ENCODE results near the gene FGD6.
A peak's percentile ranks its signal among the peaks of the same experiment; 100 is the strongest.
"Not testable (repeated sequence)": the region's sequence is repeated elsewhere in the genome, so short reads cannot be mapped to it uniquely, and the experiment has no call there.

FGD6 gene

GRCh38 chr12:95118138-95118787 is 99.0 kb downstream of the FGD6 start:
- peak; percentile 90 for DNase-seq

DNA sequence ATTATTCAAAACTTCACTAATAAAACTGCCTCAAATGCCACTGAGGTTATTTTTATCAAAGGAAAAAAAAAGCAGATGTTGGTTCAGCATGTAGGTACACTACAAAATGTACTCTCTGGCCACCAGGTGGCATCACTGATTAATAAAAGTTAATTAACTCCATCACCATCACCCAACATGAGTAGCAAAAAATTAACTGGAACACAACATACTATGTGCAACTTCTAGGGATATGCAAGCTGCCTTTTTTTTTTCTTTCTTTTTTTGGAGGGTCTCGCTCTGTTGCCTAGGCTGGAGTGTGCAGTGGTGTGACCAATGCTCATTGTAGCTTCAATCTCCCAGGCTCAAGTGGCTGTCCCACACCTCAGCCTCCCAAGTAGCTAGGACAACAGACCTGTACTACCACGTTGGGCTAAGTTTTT is 100.1 kb downstream of the FGD6 start:
- peak; percentile 95 for DNase-seq

DNA sequence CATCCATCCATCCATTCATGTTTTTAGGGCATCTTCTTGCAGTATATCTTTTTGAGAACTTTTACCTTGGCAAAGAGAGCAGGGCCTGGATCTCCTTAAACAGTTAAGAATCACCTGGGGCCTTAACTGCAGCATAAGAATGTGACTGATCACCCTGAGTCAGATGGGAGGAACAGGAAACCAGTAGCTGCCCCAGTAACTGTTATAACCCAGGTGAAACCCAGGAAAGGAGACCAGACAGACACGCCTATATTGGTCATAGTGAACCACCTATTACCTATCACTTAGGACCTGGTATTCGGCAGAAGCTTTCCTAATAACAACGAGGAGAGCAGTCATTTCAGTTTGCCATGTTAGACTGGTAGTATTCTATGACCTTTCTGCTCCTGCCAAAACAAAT is 100.5 kb downstream of the FGD6 start:
- peak; percentile 95 for DNase-seq

DNA sequence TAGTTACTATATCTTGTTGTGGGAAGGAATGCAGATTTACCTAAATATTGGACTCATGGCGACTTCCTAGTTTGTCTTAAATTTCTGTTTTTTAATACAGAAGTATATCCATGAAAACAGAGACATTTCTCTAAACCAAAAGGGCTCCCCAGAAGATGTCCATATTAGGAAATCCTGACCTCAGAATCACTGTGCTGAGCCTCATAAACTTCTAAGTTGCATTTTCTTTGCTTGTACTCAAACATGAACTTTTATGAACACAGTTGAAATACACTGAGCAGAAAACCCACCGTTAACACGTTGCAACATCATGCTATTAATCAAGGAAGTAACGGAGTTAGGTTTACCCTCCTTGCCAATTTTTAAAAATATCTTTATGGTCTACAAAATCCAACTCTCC is 100.9 kb downstream of the FGD6 start:
- DNase-seq = no peak

DNA sequence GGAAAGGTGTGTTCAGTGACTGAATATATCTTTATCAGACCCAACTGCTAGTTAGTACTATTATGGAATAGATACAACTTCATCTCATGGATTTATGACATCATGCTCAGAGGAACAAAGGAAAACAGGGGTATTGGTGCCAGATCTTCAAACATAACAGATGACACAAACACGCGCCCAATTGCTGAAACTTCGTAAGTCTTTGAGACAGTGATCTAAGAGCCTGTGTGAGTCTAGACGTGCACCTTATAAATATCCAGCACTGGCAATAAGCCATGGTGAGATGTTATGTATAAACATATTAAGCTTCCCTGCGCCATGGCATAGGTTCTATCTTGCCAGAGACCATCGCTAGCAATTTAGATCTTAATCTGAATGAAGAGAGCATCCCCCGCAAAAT is 101.6 kb downstream of the FGD6 start:
- no peak for DNase-seq

GRCh38 chr12:95114766-95115405 is 102.4 kb downstream of the FGD6 start:
- no peak for DNase-seq

GRCh38 chr12:95107362-95107761 is 109.9 kb downstream of the FGD6 start:
- DNase-seq = no peak

DNA sequence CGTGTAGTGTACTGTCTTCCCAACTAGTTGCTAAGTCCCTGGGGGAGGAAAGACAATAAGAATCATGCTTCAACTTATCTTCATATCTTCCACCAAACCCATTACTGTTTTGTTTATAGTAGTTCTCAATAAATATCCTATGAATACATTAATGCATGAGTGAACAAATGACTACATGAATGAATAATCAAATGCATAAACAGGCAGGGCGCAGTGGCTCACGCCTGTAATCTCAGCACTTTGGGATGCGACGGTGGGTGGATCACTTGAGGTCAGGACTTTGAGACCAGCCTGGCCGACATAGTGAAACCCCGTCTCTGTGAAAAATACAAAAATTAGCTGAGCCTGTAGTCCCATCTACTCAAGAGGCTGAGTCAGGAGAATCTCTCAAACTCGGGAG is 111.7 kb downstream of the FGD6 start:
- DNase-seq = no peak

- no peak for DNase-seq
Measured at GRCh38 chr12:95104919-95105452, 112.3 kb downstream of the FGD6 start.

DNA sequence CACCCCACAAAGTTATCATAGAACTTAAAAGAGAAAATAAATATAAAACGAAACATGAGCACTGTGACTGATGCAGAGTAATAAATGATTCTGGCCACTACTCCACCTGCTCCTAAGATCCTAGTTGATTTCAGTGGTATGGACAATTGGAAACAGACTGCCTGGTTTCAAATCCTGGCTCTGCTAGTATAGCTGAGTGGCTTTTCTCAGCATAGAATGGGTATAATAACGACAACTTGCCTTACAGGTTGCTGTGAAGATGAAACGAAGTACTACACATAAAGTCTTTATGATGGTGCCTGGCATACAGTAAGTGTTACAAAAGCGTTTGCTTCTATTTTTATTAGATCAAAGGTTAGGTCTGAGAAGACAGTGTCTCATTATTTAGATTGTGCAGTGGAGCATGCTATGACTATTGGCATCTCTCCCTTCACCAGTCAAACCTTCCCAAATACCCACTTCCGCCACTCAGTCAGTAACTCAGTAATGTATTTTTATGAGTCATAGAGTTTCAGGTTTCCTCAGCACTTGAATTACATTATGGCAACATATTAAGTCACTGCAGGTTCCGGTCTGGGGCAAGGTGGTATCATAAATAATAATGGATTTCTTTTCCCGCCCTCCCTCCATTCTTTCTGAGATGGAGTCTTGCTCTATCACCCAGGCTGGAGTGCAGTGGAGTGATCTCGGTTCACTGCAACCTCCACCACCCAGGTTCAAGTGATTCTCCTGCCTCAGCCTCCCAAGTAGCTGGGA is 114.2 kb downstream of the FGD6 start:
- peak; percentile 99 for DNase-seq

GRCh38 chr12:95101957-95102356 is 115.3 kb downstream of the FGD6 start:
- not testable (repeated sequence) for DNase-seq

- no peak for DNase-seq
Measured at GRCh38 chr12:95100264-95101190, 116.7 kb downstream of the FGD6 start.

DNA sequence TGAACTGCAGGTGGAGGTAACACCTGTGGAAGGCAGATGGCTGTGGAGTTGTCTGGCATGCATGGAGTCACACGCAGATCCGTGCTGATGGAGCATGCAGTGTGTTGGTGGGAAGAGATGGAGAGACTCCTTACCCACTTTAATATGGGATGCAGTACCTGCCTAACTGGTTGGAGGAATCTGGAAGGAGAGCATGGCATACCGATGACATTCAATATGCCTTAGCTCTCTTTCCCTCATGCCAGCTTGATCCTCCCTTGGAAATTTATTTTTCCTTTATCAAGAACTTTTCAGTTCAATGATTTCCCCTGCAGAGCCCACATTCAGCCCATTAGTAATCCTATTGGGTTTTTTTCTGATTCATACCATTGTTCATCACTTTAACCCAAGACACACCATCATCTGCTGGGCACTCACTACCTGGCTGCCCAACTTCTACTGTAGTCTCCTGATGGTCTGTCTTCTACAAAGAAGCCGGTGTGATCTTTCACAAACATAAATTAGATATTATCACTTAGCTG is 117.9 kb downstream of the FGD6 start:
- peak; percentile 92 for DNase-seq

- peak; percentile 67 for DNase-seq
Measured at GRCh38 chr12:95096852-95097251, 120.4 kb downstream of the FGD6 start.

DNA sequence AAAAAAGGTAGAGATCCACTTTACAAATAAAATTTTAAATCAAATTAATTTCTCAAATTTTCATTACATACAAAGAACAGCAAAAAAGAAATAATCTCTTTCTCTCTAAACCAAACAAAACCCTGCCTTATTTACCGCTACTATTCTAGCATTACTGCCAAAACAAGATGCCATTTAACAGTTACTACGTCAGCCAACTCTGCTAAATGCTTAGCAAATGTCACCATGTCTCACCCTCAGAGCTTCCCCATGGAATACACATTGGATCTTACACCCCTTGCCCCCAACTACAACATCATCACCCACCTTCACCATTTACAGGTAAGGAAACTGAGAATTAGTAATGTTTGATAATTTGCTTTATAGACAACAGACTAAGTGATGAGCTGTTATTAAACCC is 120.9 kb downstream of the FGD6 start:
- DNase-seq = no peak

DNA sequence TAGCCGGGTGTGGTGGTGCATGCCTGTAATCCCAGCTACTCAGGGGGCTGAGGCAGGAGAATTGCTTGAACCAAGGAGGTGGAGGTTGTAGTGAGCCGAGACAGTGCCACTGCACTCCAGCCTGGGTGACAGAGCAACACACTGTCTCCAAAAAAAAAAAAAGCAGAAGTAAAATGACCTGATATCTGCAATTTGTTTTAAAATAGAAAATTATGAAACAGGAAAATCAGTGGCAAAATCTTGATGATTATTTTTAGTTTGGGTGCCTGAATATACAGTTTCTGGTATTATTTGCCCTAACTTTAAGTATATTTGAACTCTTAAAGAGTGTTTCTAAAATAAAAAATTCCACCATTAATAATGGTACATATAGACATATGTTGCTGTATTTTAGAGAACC is 121.4 kb downstream of the FGD6 start:
- not testable (repeated sequence) for DNase-seq

DNA sequence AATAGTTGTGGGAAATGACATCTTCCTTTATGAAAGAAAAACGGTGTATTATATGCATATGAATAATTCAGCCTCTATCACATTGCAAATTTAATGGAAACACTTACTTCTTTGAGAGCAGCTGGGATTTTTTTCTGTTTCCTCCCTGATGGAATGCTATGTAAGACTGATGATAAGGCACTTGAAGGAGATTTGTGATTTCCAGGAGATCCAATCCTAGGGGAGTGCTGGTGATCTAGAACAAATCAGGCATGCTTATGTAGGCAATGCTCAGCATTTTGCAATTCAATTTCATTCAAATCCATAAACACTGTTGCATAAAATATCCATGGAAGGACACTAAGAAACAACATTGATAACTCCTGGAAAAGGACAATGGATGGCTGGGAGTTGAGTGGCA is 127.8 kb downstream of the FGD6 start:
- DNase-seq = no peak

DNA sequence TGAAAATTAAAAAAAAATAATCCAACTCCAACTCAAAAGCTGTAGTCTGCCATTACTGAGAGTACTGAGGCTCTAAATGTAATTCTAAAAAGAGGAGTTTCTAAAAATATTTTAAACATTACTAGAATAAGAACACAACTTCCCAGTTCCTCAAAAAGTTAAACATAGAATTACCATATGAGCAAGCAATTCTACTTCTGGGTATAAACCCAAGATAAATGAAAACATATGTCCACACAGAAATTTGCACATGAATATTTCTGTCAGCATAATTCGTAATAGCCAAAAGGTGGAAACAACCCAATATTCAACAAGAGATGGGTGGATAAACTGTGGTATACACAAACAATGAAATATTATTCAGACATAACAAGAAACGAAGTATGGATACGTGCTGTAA is 128.9 kb downstream of the FGD6 start:
- DNase-seq = no peak

- no peak for DNase-seq
Measured at GRCh38 chr12:95085612-95086011, 131.7 kb downstream of the FGD6 start.

GRCh38 chr12:95083938-95084337 is 133.3 kb downstream of the FGD6 start:
- DNase-seq = peak; percentile 22

DNA sequence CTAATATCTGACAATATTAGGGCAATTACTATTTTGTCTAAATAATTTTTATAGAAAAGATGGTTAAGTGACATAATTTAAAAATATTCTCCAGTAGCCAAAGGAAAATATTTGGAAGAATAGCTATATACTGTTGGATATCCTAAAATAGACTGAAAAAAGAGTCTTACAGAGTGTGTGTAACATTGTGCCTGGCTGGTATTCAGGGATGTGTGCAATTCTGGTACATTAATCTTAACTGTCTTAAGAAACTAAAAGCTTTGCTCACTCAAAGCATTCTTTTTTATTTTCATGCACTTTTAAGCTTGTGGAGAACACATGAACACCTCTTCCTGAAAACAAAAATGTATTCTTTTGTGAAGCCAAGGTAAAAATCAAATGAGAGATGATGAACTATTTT is 133.8 kb downstream of the FGD6 start:
- no peak for DNase-seq

DNA sequence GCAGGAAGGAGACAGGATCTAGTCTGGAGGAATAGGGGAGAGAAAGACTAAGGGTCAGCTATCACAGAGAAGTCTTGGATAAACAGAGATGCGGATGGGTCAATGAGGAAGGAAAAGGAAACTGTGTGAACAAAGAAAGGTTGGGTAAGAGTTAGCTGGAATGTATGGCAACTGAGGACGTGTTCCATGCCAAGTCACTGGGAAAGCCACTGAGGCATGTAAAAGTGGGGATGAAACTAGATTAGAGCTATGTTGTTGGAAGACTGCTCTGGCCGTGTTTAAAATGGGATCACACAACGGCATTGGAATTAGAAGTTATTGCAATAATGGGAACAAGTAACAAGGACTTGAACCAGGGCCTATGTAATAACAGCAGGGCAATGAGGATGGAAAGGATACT is 139.9 kb downstream of the FGD6 start:
- DNase-seq = no peak

DNA sequence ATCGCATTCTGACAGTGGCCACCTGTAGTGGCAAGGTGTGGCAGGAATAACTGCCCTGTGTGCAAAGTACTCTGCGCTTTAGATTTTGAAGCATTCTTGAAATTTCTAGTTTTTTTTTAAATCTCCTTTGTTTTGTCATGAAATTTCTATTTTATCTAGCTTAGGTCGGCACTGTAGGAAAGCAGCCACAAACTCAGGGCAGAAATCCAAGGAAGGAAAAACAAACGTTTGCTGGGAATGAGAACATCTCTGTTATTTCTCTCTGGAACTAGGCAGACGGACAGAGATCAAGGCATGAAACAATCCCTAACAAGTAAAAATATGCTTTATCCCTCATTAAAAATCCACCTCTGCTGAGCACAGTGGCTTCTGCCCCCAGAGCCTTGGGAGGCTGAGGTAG is 142.5 kb downstream of the FGD6 start:
- no peak for DNase-seq

Data from kidney glomerular epithelial cell (primary cell).